Subcutaneous abdominal adipose tissue (tissue), 5 donors: ENCODE measurements around the gene MDP1.

Experiments
- H3K27ac ChIP-seq: one replicate; pipeline ENCODE4 v1.7.0; 2013; ENCODE audit warnings: low read depth, mild to moderate bottlenecking, inconsistent platforms, low read length, moderate library complexity
- H3K27me3 ChIP-seq, 5 donors: one replicate each; pipeline ENCODE4 v1.7.0; 2013; ENCODE audit warnings: low read length in 5 of 5, inconsistent platforms in 1 of 5; ENCODE audit not compliant: control insufficient read depth in 5 of 5, insufficient read depth in 4 of 5
- H3K36me3 ChIP-seq, 5 donors: one replicate each; pipeline ENCODE4 v1.7.0; 2013; ENCODE audit warnings: low read length in 5 of 5; ENCODE audit not compliant: control insufficient read depth in 5 of 5, insufficient read depth in 5 of 5
- H3K4me1 ChIP-seq, 5 donors: one replicate each; pipeline ENCODE4 v1.7.0; 2013; ENCODE audit warnings: low read length in 5 of 5, mild to moderate bottlenecking in 3 of 5, moderate library complexity in 1 of 5; ENCODE audit not compliant: control insufficient read depth in 5 of 5, insufficient read depth in 5 of 5
- H3K4me3 ChIP-seq, 5 donors: one replicate each; pipeline ENCODE4 v1.7.0; 2013; ENCODE audit warnings: low read length in 5 of 5, low read depth in 1 of 5
- H3K9ac ChIP-seq, 5 donors: one replicate each; pipeline ENCODE4 v1.7.0; 2013; ENCODE audit warnings: low read length in 5 of 5, mild to moderate bottlenecking in 4 of 5, moderate library complexity in 3 of 5
- H3K9me3 ChIP-seq, 5 donors: one replicate each; pipeline ENCODE4 v1.7.0; 2013; ENCODE audit warnings: low read length in 5 of 5; ENCODE audit not compliant: control insufficient read depth in 5 of 5
- donor health status: healthy.
- donor health status: healthy.
- donor health status: healthy.
- donor health status: healthy.
- donor health status: healthy.

MDP1 gene

DNA sequence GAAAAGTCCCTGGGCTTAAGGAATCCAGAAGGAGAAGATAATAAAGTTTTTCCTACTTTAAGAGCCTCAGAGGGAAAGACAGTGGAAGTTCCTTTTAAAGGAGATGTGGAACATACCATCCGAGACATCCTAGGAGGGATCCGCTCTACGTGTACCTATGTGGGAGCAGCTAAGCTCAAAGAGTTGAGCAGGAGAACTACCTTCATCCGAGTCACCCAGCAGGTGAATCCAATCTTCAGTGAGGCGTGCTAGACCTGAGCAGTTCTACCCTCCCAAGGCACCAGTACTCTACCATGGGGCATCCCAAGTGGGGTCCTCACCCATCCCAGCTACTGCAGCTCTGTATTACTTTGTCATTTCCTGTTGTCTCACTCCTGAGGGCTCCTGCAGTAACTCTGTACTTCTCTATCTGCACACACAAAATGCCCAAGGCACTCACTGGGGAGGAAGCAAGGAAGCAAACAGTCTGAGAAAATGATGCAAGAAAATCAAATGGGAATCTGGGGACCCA lies 22.7 kb upstream of the MDP1 start:
- Histone ChIP-seq H3K9ac (peak overlapping the region in 1 of 5 donors; percentile 7), H3K36me3 (peaks cover 25 to 70% (median 60%) of the 10 kb centered on the region in 5 donors), H3K27me3 (no peaks in the 10 kb centered on the region), H3K9me3 (no peaks in the 10 kb centered on the region), H3K4me1 (peaks cover 0 to 53% (median 42%) of the 10 kb centered on the region in 5 donors), H3K27ac (peak overlapping the region; percentile 38), H3K4me3 (no peak overlapping the region)

DNA sequence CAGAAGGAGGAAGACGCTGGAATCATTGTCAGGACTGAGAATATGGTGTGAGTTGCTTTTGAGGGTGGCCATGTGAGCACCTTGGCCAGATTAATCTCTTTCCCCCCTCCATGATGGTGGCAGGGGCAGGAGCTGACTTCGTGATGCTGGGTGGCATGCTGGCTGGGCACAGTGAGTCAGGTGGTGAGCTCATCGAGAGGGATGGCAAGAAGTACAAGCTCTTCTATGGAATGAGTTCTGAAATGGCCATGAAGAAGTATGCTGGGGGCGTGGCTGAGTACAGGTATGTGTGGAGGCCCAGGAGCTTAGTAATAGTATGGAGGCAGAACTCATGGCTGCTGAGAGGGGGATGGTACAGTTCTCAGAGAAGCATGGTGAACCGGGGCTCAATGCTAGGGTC lies 22.3 kb upstream of the MDP1 start:
- H3K9me3 ChIP-seq, result no peaks in the 10 kb centered on the region
- H3K27ac ChIP-seq, result peak overlapping the region; percentile 27
- H3K4me3 ChIP-seq, result no peak overlapping the region
- no peaks in the 10 kb centered on the region for H3K27me3 ChIP-seq
- H3K4me1 ChIP-seq, result peaks cover 4 to 53% (median 42%) of the 10 kb centered on the region in 5 donors
- peaks cover 25 to 70% (median 60%) of the 10 kb centered on the region in 5 donors for H3K36me3 ChIP-seq
- no peak overlapping the region for H3K9ac ChIP-seq

DNA sequence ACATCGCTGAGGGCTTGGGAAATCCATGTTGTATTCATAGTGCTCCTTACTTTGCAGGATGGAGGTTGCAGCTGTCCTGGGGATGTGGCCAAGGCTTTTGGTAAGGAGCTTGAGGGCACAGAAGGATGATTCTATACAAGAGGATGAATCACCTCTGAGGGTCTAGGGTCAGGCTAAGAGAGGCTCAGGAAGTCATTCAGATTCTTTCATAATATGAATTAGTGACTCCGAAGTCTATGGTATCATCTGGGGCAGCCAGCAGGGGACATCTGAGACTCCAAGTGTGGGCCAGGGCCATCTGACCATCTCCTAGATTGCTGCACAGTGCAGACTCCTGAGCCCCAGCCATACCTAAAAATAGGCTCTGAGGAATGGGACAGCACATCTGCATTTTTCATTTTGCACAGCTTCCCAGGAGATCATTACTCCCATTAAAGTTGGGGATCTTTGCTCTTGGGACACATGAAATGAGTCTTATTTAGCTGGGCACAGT lies 21.6 kb upstream of the MDP1 start:
- Histone ChIP-seq H3K27ac (peak overlapping the region; percentile 27), H3K36me3 (peaks cover 25 to 70% (median 60%) of the 10 kb centered on the region in 5 donors), H3K9me3 (no peaks in the 10 kb centered on the region), H3K27me3 (no peaks in the 10 kb centered on the region), H3K4me3 (no peak overlapping the region), H3K4me1 (peaks cover 5 to 57% (median 45%) of the 10 kb centered on the region in 5 donors), H3K9ac (no peak overlapping the region)

DNA sequence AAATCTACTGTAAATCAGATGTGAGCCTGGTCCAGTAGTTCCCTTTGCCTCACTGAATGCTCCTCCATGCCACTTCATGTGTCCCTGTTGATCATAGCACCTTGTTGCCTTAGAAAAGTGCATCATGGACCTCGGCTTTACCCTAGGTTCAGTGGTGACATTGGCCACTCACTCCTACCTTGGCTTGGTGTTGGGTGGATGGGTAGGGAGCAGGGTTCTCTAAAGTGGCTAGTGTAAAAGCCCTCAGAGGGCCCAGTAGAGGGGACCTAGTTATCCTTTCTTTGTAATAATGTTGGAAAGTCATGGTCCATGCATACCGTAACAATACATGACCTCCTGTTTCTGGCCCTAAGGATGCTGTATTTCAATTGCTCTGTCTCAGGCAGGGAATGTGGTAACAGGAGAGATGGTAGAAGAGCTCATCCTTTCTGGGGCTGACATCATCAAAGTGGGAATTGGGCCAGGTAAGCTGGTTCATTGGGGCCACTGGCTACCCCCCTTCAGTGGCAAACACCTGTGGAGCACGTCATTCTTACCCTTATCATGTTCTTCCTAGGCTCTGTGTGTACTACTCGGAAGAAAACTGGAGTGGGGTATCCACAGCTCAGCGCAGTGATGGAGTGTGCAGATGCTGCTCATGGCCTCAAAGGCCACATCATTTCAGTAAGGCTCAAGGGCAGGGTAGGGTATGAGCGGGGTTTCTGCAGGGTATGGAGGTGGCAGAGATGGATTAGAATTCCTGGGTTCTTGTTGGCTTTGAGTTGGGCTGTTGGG lies 21.0 kb upstream of the MDP1 start:
- Histone ChIP-seq H3K27me3 (no peaks in the 10 kb centered on the region), H3K27ac (no peak overlapping the region), H3K36me3 (peaks cover 25 to 70% (median 60%) of the 10 kb centered on the region in 5 donors), H3K9ac (peak overlapping the region in 1 of 5 donors; percentile 39), H3K4me3 (no peak overlapping the region), H3K4me1 (peaks cover 5 to 56% (median 44%) of the 10 kb centered on the region in 5 donors), H3K9me3 (no peaks in the 10 kb centered on the region)

DNA sequence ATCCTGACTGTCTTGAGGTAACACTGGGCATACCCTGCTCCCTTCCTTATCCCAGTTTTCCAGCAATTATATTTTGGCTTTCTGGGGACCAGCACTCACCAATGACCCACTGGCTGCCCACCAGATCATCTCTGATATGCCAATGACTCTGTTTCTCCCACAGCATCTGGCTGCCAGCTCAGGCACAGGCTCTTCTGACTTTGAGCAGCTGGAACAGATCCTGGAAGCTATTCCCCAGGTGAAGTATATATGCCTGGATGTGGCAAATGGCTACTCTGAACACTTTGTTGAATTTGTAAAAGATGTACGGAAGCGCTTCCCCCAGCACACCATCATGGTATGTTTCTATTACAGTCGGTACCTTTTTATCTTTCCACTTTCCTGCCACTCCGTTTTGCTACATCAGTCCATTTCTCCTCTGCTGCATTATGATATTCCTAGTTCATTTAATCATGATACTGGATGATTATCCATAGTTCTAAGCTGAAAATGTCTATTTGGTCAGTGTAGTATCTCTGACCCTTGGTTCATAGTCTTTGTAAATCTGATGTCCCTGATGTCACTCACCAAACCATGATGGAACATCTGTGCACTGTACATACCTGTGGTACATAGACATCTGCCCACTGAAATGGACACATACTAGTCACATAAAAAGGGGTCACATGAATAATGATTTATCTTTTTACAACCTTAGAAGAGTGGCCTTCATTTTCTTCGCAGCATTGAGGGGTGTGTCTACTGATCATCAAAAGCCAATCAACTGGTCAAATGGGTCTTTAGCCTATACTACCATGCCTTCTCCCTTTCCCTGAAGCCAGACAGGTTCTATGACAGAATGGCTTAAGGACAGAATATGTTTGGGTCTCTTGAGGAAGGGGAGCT lies 20.2 kb upstream of the MDP1 start:
- no peaks in the 10 kb centered on the region for H3K27me3 ChIP-seq
- H3K4me1 ChIP-seq, result peaks cover 8 to 56% (median 44%) of the 10 kb centered on the region in 5 donors
- H3K4me3 ChIP-seq, result no peak overlapping the region
- H3K9ac ChIP-seq, result peak overlapping the region in 1 of 5 donors; percentile 39
- H3K9me3 ChIP-seq, result no peaks in the 10 kb centered on the region
- no peak overlapping the region for H3K27ac ChIP-seq
- H3K36me3 ChIP-seq, result peaks cover 25 to 68% (median 59%) of the 10 kb centered on the region in 5 donors

DNA sequence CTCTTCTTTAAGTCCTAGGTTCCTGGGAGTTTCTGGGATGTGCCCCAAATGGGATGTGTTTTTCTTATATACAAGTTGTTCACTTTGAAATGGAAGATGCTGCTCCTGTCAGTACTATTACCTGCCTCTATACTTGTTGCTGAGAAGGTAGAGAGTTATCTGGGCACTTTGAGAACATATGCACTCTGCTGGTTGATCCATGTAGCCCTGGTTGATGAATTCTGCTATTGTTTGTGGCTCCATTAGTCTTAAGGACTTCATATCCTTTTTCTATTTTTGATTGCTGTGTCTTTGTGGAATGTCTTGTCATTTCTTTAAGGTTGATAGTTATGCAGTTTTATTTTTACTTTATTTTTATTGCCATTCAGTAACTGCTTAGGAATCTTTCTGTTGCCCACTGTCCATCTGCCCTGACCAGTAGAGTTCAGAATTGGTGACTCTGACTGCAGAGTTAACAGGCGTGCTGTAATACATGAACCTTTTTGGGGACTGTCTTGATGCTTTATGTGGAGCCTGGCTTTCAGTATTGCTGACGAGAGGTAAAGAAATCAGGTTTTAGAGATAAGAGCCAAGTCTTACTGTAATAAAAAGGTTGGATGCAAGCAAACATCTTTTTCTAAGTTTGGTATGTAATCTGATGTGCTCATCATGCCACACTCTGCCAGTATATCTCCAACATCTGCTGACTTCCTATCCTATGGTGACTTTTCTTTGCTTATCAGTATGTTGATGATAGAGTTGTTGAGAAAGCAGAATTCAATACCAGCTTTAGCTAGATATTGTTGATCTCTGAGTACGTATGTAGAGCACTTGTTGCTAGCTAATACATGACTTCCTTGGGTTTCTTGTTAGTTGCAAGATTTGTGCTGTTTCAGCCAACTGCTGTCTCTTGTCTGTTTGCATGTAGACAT lies 18.5 kb upstream of the MDP1 start:
- no peaks in the 10 kb centered on the region for H3K27me3 ChIP-seq
- H3K9ac ChIP-seq, result no peak overlapping the region
- peak overlapping the region; percentile 97 for H3K27ac ChIP-seq
- peaks cover 8 to 44% (median 32%) of the 10 kb centered on the region in 5 donors for H3K4me1 ChIP-seq
- H3K36me3 ChIP-seq, result peaks cover 19 to 51% (median 42%) of the 10 kb centered on the region in 5 donors
- H3K4me3 ChIP-seq, result no peak overlapping the region
- H3K9me3 ChIP-seq, result no peaks in the 10 kb centered on the region

DNA sequence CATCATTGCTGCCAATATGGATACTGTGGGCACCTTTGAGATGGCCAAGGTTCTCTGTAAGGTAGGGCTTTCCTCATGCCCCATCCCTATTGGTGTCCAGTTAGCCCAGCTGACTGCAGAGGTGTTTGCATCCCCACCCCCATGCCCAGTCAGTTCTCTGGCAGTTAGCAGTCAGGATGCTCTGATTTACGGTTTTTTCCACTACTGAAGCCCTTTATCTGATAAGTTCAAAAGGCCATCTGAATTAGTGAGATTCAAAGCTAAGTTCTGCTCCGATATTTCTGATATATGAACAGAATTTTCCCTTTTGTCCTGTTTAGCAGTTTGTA lies 17.6 kb upstream of the MDP1 start:
- H3K36me3 ChIP-seq, result peaks cover 17 to 43% (median 33%) of the 10 kb centered on the region in 5 donors
- peaks cover 8 to 37% (median 29%) of the 10 kb centered on the region in 5 donors for H3K4me1 ChIP-seq
- no peaks in the 10 kb centered on the region for H3K9me3 ChIP-seq
- H3K4me3 ChIP-seq, result peak overlapping the region; percentile 93 to 98 (median 96)
- H3K27ac ChIP-seq, result peak overlapping the region; percentile 97
- no peaks in the 10 kb centered on the region for H3K27me3 ChIP-seq
- H3K9ac ChIP-seq, result peak overlapping the region; percentile 23 to 96 (median 81)

DNA sequence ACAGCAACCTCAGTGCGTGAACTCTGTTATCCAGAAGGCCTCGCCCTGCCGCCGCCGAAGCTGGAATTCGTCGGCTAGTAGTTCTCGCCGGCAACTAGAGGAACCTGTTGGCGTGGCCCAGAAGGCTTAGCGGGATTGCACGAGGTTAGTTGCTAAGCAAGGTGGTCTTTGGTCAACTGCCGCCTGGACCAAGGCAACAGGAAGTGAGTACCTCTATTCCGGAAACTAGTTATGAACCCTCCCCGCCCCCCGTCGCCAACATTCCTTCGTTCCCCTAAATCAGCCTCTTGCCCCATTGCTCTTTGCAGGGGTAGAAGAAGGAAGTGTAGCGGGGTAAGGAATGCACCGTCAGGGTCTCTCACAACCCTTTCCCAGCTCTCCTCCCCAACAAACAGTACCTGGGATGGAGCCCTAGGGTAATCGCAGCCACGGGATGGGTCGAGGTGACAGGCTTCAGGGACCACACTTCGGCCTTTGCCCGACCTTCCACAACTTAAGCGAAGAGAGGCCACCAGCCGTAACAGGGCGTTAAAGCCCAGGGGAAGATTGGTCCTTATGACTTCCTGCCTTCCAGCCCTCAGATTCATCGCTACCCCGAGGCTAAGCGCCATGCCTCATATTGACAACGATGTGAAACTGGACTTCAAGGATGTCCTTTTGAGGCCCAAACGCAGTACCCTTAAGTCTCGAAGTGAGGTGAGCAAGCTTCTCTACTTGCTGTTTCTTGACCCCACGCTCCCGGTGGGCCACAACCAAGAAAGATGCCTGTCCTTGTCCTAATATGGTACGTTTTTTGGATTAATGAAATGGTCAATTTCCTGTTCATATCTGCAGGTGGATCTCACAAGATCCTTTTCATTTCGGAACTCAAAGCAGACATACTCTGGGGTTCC lies 17.0 kb upstream of the MDP1 start, which contains the start of gene GMPR2:
GMPR2 (plus strand) TSS at position 285 of the 893 bp plus-strand sequence; CDS start at position 610, 325 bp downstream.
- Histone ChIP-seq H3K36me3 (peaks cover 17 to 40% (median 27%) of the 10 kb centered on the region in 5 donors), H3K4me3 (peak within 1 kb of the TSS; percentile 93 to 98 (median 96)), H3K27me3 (no peaks in the 10 kb centered on the region), H3K27ac (peak within 1 kb of the TSS; percentile 97), H3K9ac (peak within 1 kb of the TSS; percentile 78 to 96 (median 84)), H3K9me3 (no peaks in the 10 kb centered on the region), H3K4me1 (peaks cover 8 to 36% (median 29%) of the 10 kb centered on the region in 5 donors)
